Smooth muscle cell (in vitro differentiated cells): Measurements from ENCODE around the gene SERGEF. TPM values are rescaled to one million over a fixed set of nuclear protein-coding genes. Genes with fewer than 3 reads are reported as not detected.

Experiments
- DNase-seq: peaks from one replicate; lab custom pipeline; 2025; ENCODE audit not compliant: unreplicated experiment; lab: John Stamatoyannopoulos, UW
- H2AFZ ChIP-seq: fragments of 200-600 bp; sonication (generic); 2 replicates; pipeline ENCODE4 v1.6.0; 2016; ENCODE audit warnings: antibody characterized with exemption, low read depth, mild to moderate bottlenecking
- H3F3A ChIP-seq: fragments of 200-600 bp; sonication (generic); 2 replicates; pipeline ENCODE4 v1.6.0; 2017; ENCODE audit warnings: antibody characterized with exemption, low read depth
- H3K27ac ChIP-seq: fragments of 200-600 bp; sonication (generic); 2 replicates; pipeline ENCODE4 v1.5.1; 2016; ENCODE audit warnings: low read depth, mild to moderate bottlenecking
- H3K27me3 ChIP-seq: fragments of 200-600 bp; sonication (generic); 2 replicates; pipeline ENCODE4 v1.6.1; 2016; ENCODE audit warnings: low read depth, mild to moderate bottlenecking
- H3K36me3 ChIP-seq: fragments of 200-600 bp; sonication (generic); 2 replicates; pipeline ENCODE4 v1.5.1; 2016; ENCODE audit warnings: low read depth
- H3K4me1 ChIP-seq: fragments of 200-600 bp; sonication (generic); 2 replicates; pipeline ENCODE4 v1.5.1; 2016; ENCODE audit warnings: low read depth
- H3K4me2 ChIP-seq: fragments of 200-600 bp; sonication (generic); 2 replicates; pipeline ENCODE4 v1.6.0; 2016; ENCODE audit warnings: mild to moderate bottlenecking
- H3K4me3 ChIP-seq: fragments of 200-600 bp; sonication (generic); 2 replicates; pipeline ENCODE4 v1.5.1; 2016; ENCODE audit warnings: mild to moderate bottlenecking
- H3K79me2 ChIP-seq: fragments of 200-600 bp; sonication (generic); 2 replicates; pipeline ENCODE4 v1.6.0; 2016; ENCODE audit warnings: low read depth, mild to moderate bottlenecking
- H3K9ac ChIP-seq: fragments of 200-600 bp; sonication (generic); 2 replicates; pipeline ENCODE4 v1.6.0; 2016; ENCODE audit warnings: low read depth
- H3K9me3 ChIP-seq: fragments of 200-600 bp; sonication (generic); replicated peaks from 2 replicates; pipeline ENCODE4 v1.5.1; 2016; ENCODE audit warnings: low read depth
- H4K20me1 ChIP-seq: fragments of 200-600 bp; sonication (generic); 2 replicates; pipeline ENCODE4 v1.6.0; 2016; ENCODE audit warnings: low read depth
- WGBS: methylation state at CpG from one replicate; pipeline ENCODE4 v1.1.7; 2016; ENCODE audit warnings: low lambda C conversion rate; 5-methylcytosine and 5-hydroxymethylcytosine counted together
- polyA plus RNA-seq: library from polyadenylated mRNA; unstranded; fragments of >200 nt; fragmentation: Nextera tagmentation; extraction: Ambion mirVana; gene quantifications from 2 replicates; pipeline ENCODE4 v1.2.1, GENCODE V29; 2016
- total RNA-seq: library from RNA; depleted of rRNA; stranded (reverse); fragments of >200 nt; gene quantifications from 2 replicates; pipeline ENCODE4 v1.2.3, GENCODE V29; 2014
- TF ChIP-seq, protein P1 (sequence below): fragments of 200-600 bp; sonication (generic); IDR thresholded peaks from 2 replicates; pipeline ENCODE4 v1.5.1; 2017; ENCODE audit warnings: borderline replicate concordance, mild to moderate bottlenecking, antibody characterized with exemption; ENCODE audit not compliant: insufficient read depth, poor library complexity, severe bottlenecking

Gene SERGEF
- total and polyA plus RNA-seq, 2 experiments from 2014 or later: 4.9 to 7.4 TPM

DNA sequence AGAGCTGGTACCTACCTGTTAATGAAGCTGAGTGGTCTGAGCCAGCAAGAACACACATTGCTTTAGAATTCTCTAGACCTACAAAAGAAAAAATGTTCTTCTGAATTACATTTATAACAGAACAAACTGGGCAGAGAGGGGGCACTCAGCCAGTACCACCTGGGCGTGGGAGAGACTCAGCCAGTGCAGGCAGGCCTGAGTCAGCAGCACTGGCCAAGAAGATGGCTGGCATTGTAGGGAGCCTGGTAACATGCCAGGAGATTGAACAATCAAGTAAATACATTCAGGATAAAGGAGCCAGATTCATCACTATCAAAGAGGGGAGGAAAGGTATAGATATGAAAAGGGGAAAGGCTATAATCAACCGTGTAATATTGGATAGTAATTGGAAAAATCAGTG is 19.9 kb downstream of the SERGEF start:
- H4K20me1 ChIP-seq: no peaks in the 10 kb centered on the region
- no peak for DNase-seq
- no peaks in the 10 kb centered on the region for H3K36me3 ChIP-seq
- no peaks in the 10 kb centered on the region for H3K27me3 ChIP-seq
- H3K4me1 ChIP-seq: no peaks in the 10 kb centered on the region
- no peak overlapping the region for H3K4me2 ChIP-seq
- no peak overlapping the region for H3K9ac ChIP-seq
- H3K27ac ChIP-seq: no peak overlapping the region
- no peak overlapping the region for H2AFZ ChIP-seq
- 99% methylated on average over 2 of the region's 2 CpGs for WGBS
- no peak overlapping the region for H3K4me3 ChIP-seq
- H3F3A ChIP-seq: no peaks in the 10 kb centered on the region
- TF ChIP-seq, protein P1, sequence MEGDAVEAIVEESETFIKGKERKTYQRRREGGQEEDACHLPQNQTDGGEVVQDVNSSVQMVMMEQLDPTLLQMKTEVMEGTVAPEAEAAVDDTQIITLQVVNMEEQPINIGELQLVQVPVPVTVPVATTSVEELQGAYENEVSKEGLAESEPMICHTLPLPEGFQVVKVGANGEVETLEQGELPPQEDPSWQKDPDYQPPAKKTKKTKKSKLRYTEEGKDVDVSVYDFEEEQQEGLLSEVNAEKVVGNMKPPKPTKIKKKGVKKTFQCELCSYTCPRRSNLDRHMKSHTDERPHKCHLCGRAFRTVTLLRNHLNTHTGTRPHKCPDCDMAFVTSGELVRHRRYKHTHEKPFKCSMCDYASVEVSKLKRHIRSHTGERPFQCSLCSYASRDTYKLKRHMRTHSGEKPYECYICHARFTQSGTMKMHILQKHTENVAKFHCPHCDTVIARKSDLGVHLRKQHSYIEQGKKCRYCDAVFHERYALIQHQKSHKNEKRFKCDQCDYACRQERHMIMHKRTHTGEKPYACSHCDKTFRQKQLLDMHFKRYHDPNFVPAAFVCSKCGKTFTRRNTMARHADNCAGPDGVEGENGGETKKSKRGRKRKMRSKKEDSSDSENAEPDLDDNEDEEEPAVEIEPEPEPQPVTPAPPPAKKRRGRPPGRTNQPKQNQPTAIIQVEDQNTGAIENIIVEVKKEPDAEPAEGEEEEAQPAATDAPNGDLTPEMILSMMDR: no peak
- H3K9me3 ChIP-seq: no peaks in the 10 kb centered on the region
- no peaks in the 10 kb centered on the region for H3K79me2 ChIP-seq

DNA sequence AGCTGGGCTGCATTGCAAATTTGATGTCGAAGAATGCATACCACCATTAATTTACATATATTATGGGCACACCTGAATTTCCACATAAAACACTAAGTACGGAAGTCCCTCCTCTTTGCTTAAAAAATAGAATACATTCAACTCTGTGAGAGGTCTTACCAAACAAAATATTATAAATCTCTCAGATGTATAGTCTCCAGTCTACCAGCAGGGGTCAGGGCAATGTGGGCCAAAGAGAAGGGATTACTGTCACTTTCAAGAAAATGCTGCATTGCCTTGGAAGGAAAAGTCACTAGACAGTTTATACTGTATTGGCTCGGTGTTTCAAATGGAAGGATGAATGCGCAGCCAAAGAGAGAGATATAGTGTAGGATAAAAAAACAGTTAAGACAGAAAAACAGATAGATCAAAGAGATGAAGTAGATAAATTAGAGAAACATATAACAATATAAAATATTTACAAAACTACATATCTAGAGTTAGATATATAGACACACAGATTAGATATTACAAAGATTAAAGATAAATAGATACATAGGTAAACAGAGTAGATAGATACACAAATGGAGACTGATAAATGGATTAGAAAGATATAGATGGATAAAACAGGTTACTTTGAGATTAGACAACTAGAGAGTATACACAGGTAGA is 20.9 kb downstream of the SERGEF start:
- Histone ChIP-seq H3K4me3 (no peak overlapping the region), H3K9ac (no peak overlapping the region), H3K79me2 (no peaks in the 10 kb centered on the region), H3K4me1 (no peaks in the 10 kb centered on the region), H3K27me3 (no peaks in the 10 kb centered on the region), H3K36me3 (no peaks in the 10 kb centered on the region), H3K4me2 (no peak overlapping the region), H3K9me3 (no peaks in the 10 kb centered on the region), H2AFZ (no peak overlapping the region), H3F3A (no peaks in the 10 kb centered on the region), H3K27ac (no peak overlapping the region), H4K20me1 (no peaks in the 10 kb centered on the region)
- TF ChIP-seq, protein P1: peak; percentile 93
- DNase-seq: no peak
- 64% methylated on average over 4 of the region's 4 CpGs for WGBS

DNA sequence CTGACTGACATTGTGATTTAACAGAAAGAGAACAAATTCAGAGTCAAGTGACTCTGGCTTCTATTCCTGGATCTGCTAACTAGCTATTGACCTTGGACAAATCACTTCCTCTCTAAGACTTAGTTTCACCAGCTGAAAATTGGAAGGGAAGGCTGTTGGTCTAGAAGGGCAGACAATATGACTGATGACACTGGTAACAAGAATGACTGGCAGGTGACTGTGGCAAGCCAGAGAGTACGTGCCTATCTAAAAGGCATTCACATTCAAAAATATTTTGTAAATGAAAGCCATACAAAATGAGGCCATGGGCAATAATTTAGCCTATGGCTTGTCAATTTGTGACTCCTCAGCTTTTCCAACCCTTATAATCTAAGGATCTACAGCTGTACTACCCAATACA is 23.5 kb downstream of the SERGEF start:
- no peaks in the 10 kb centered on the region for H3K4me1 ChIP-seq
- H4K20me1 ChIP-seq: no peaks in the 10 kb centered on the region
- H3K27me3 ChIP-seq: no peaks in the 10 kb centered on the region
- H2AFZ ChIP-seq: no peak overlapping the region
- no peaks in the 10 kb centered on the region for H3K79me2 ChIP-seq
- TF ChIP-seq, protein P1: no peak
- DNase-seq: no peak
- 92% methylated on average over 1 of the region's 1 CpG for WGBS
- H3K9me3 ChIP-seq: no peaks in the 10 kb centered on the region
- H3F3A ChIP-seq: no peaks in the 10 kb centered on the region
- no peak overlapping the region for H3K9ac ChIP-seq
- no peak overlapping the region for H3K27ac ChIP-seq
- no peak overlapping the region for H3K4me3 ChIP-seq
- no peak overlapping the region for H3K4me2 ChIP-seq
- no peaks in the 10 kb centered on the region for H3K36me3 ChIP-seq

DNA sequence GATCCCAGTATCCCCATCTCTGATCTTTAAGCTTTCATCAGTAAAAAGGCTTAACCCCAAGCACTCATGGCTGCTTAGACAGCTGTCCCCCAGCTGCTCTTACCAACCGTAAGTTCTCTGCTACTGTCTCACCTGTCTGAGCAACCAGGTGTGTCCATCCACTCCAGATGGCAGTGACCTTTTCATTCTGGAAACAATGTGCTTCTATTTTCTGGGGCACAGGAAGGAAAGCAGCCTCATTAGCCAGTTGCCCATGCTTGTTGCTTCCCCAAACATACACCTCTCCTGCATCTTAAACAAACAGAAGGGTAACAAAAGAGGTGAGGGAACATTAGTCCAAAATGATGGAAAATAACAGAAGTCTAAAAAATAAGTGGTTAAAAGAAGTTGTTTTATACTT is 24.4 kb downstream of the SERGEF start:
- H3K79me2 ChIP-seq: no peaks in the 10 kb centered on the region
- no peaks in the 10 kb centered on the region for H3K4me1 ChIP-seq
- H3F3A ChIP-seq: no peaks in the 10 kb centered on the region
- H3K9me3 ChIP-seq: no peaks in the 10 kb centered on the region
- no peaks in the 10 kb centered on the region for H3K36me3 ChIP-seq
- TF ChIP-seq, protein P1: no peak
- no peak overlapping the region for H3K27ac ChIP-seq
- H3K27me3 ChIP-seq: no peaks in the 10 kb centered on the region
- DNase-seq: no peak
- H3K4me2 ChIP-seq: no peak overlapping the region
- no peak overlapping the region for H2AFZ ChIP-seq
- 95% methylated on average over 1 of the region's 1 CpG for WGBS
- no peak overlapping the region for H3K4me3 ChIP-seq
- no peak overlapping the region for H3K9ac ChIP-seq
- H4K20me1 ChIP-seq: no peaks in the 10 kb centered on the region
